DND-41 (cell line): ENCODE results near the gene CD300C.
A peak's percentile ranks its signal among the peaks of the same experiment; 100 is the strongest.

Source experiments
- ATAC-seq: fragments of 200-7000 bp; cut with Tn5 transposase; 3 replicates; pipeline ENCODE4 v1.9.1; 2021; ENCODE audit warnings: low read depth; ENCODE audit not compliant: insufficient read depth
- DNase-seq: peaks from one replicate; pipeline ENCODE4 v3.0.0-alpha.2; 2020
- H2AFZ ChIP-seq: 2 replicates; pipeline ENCODE4 v1.6.0; 2012; ENCODE audit warnings: low read depth, low read length
- H3K27ac ChIP-seq: 2 replicates; pipeline ENCODE4 v1.5.1; 2012; ENCODE audit warnings: low read length, inconsistent platforms
- H3K27me3 ChIP-seq: fragments of 200-600 bp; sonication (generic); 2 replicates; pipeline ENCODE4 v1.6.0; 2012; ENCODE audit warnings: low read length, mild to moderate bottlenecking, inconsistent platforms; ENCODE audit not compliant: insufficient read depth, poor library complexity
- H3K36me3 ChIP-seq: 2 replicates; pipeline ENCODE4 v1.5.1; 2012; ENCODE audit warnings: low read length, inconsistent platforms; ENCODE audit not compliant: insufficient read depth
- H3K4me1 ChIP-seq: 2 replicates; pipeline ENCODE4 v1.5.1; 2012; ENCODE audit warnings: mild to moderate bottlenecking, low read length; ENCODE audit not compliant: insufficient read depth
- H3K4me2 ChIP-seq: 2 replicates; pipeline ENCODE4 v1.6.0; 2012; ENCODE audit warnings: mild to moderate bottlenecking, moderate library complexity, low read length, inconsistent platforms; ENCODE audit not compliant: insufficient read depth
- H3K4me3 ChIP-seq, 2 experiments: fragments of 200-600 bp in 1 of 2; shearing (Covaris generic) in 1 of 2; 2 replicates each; pipeline ENCODE4 v1.5.1; 2012 to 2016; ENCODE audit warnings: inconsistent platforms in 2 of 2, low read length in 2 of 2, mild to moderate bottlenecking in 2 of 2, low read depth in 1 of 2, moderate library complexity in 1 of 2
- H3K79me2 ChIP-seq: 2 replicates; pipeline ENCODE4 v1.6.0; 2012; ENCODE audit warnings: low read length, inconsistent platforms; ENCODE audit not compliant: insufficient read depth
- H3K9ac ChIP-seq: 2 replicates; pipeline ENCODE4 v1.6.0; 2012; ENCODE audit warnings: low read depth, mild to moderate bottlenecking, inconsistent platforms, low read length, moderate library complexity
- H3K9me3 ChIP-seq: 2 replicates; pipeline ENCODE4 v1.5.1; 2012; ENCODE audit warnings: low read length, moderate library complexity, mild to moderate bottlenecking, inconsistent platforms; ENCODE audit not compliant: insufficient read depth, severe bottlenecking
- H4K20me1 ChIP-seq: 2 replicates; pipeline ENCODE4 v1.6.0; 2012; ENCODE audit warnings: low read length; ENCODE audit not compliant: insufficient read depth
- CTCF ChIP-seq: IDR thresholded peaks from 2 replicates; pipeline ENCODE4 v1.5.1; 2012; ENCODE audit warnings: borderline replicate concordance, low read length, moderate library complexity, mild to moderate bottlenecking; ENCODE audit not compliant: poor library complexity, severe bottlenecking; ENCODE audit errors: extremely low read depth
- EZH2 ChIP-seq: IDR thresholded peaks from 3 replicates; pipeline ENCODE4 v1.6.1; 2012; ENCODE audit warnings: borderline replicate concordance, low read depth, mild to moderate bottlenecking, moderate library complexity, low read length, inconsistent platforms; ENCODE audit not compliant: severe bottlenecking

The CD300C gene

GRCh38 chr17:74547736-74548135 is 1.8 kb upstream of the CD300C start:
- Histone ChIP-seq H3K27ac (no peak overlapping the region), H3K9me3 (no peaks in the 10 kb centered on the region), H3K4me3 (no peak overlapping the region), H4K20me1 (no peaks in the 10 kb centered on the region; the same call in 1 of the 2 replicates), H3K27me3 (peaks cover 2% of the 10 kb centered on the region), H3K4me2 (no peak overlapping the region), H3K79me2 (no peaks in the 10 kb centered on the region), H3K4me1 (0 out of 2 replicates have a peak, but pooled peaks cover 3% of the 10 kb centered on the region), H3K9ac (no peak overlapping the region), H3K36me3 (no peaks in the 10 kb centered on the region), H2AFZ (no peak overlapping the region)
- DNase-seq (peak; percentile 39), ATAC-seq (peak; percentile 60; the same call in 2 of the 3 replicates)
- no peak for TF ChIP-seq CTCF
- TF ChIP-seq EZH2: no peak

- H3K9ac ChIP-seq: no peak overlapping the region
- no peak overlapping the region for H2AFZ ChIP-seq
- 0 out of 2 replicates have a peak, but pooled peaks cover 3% of the 10 kb centered on the region for H3K4me1 ChIP-seq
- no peaks in the 10 kb centered on the region for H3K36me3 ChIP-seq
- no peaks in the 10 kb centered on the region; the same call in 1 of the 2 replicates for H4K20me1 ChIP-seq
- no peaks in the 10 kb centered on the region for H3K9me3 ChIP-seq
- no peak for TF ChIP-seq EZH2
- no peak for TF ChIP-seq CTCF
- H3K4me3 ChIP-seq: no peak overlapping the region
- DNase-seq: no peak
- H3K27ac ChIP-seq: no peak overlapping the region
- no peaks in the 10 kb centered on the region for H3K27me3 ChIP-seq
- no peaks in the 10 kb centered on the region for H3K79me2 ChIP-seq
- H3K4me2 ChIP-seq: no peak overlapping the region
- ATAC-seq: no peak
These were observed 1.3 kb upstream of the CD300C start for GRCh38 chr17:74547264-74547663.

GRCh38 chr17:74546586-74546985 is 671 bp upstream of the CD300C start:
- H3K79me2 ChIP-seq: no peaks in the 10 kb centered on the region
- no peak overlapping the region for H3K4me2 ChIP-seq

More at GRCh38 chr17:74546586-74546985, 671 bp upstream of the CD300C start:
- no peak overlapping the region for H3K4me3 ChIP-seq
- DNase-seq (no peak), ATAC-seq (no peak)
- no peak overlapping the region for H3K9ac ChIP-seq
- 0 out of 2 replicates have a peak, but pooled peaks cover 3% of the 10 kb centered on the region for H3K4me1 ChIP-seq
- no peak overlapping the region for H3K27ac ChIP-seq
- no peak for TF ChIP-seq CTCF
- TF ChIP-seq EZH2: no peak
- H3K27me3 ChIP-seq: no peaks in the 10 kb centered on the region
- H4K20me1 ChIP-seq: no peaks in the 10 kb centered on the region; the same call in 1 of the 2 replicates
- H3K36me3 ChIP-seq: no peaks in the 10 kb centered on the region
- no peaks in the 10 kb centered on the region for H3K9me3 ChIP-seq
- H2AFZ ChIP-seq: no peak overlapping the region
